GM18498 (cell line): Measurements from ENCODE around the gene TFPI.

Source experiments
- ATAC-seq: cut with Tn5 transposase; IDR thresholded peaks from one replicate; pipeline ENCODE4 v1.9.1; 2021; ENCODE audit warnings: mild to moderate bottlenecking, moderate library complexity; ENCODE audit not compliant: unreplicated experiment

Gene TFPI

DNA sequence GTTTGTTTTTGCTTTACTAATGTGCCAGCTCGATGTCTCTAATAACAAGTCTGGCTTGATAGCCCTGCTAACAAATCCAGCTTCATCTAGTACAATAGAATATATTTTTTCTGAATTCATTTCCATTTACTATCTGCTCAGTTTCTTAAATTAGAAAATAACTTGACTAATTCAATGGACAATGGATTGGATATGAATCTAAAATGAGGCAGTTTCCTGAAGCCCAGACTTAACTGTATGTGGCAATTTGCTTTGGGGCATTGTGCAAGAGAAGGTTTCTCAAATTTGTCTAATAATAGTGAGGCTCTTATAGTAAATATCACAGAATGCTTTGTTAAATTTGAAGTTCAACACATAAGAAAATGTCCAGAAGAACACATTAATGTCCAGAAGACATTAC, 132.0 kb downstream of the TFPI start:
- no peak for ATAC-seq

DNA sequence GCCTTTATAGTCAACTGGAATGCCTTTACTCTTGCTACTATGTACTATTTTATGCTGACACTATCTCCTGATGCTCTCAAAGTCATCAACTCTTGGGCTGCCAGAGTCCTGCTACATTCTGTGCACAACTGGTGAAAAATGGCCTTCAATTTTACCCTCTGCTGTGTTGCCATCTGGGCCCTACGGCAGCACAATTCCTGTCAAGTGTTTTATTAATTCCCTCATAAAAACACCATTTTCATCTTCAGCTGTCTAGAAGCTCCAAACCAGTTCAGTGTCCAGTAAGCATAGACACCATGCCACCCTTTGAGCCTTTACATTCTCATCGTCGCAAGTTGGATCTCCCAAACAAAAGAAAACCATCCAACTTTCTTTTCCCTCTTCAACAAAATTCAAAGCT, 132.7 kb downstream of the TFPI start:
- no peak for ATAC-seq

DNA sequence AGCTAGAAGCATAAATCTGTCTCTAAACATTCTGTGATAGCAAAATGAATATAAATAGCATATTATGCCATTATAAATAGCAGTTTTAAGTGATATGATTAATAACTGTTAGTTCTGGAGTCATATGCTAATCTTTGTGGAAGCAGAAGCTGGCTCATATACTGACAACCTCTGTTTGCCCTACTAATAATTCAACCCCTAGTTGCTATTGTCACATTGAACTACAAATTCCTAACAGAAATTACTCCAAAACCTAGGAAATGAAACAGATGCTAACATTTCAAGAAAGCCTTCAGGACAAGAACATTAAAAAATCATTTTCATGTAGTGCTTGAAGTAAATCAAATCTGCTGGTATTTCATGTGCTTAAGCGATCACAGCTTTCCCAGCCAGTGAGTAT, 134.4 kb downstream of the TFPI start:
- no peak for ATAC-seq

GRCh38 chr2:187415449-187415848, 138.8 kb downstream of the TFPI start:
- no peak for ATAC-seq
